B cell (primary cell): ENCODE data around the gene NECTIN4. TPM values are rescaled to one million over a fixed set of nuclear protein-coding genes. Genes with fewer than 3 reads are reported as not detected.

Experiments used
- ATAC-seq: fragments of 200-7000 bp; cut with Tn5 transposase; one replicate; pipeline ENCODE4 v1.10.0; 2021; ENCODE audit warnings: low read depth, mild to moderate bottlenecking, moderate number of reproducible peaks, moderate library complexity
- CTCF ChIA-PET: fragments of 350-600 bp; sonication (Branson Sonifier 250); formaldehyde crosslinking; loops from one replicate; lab custom pipeline; 2021; ENCODE audit warnings: antibody characterized with exemption, inconsistent platforms; lab: Charles Lee
- POLR2A ChIA-PET: fragments of 350-600 bp; sonication (Branson Sonifier 250); formaldehyde crosslinking; loops from one replicate; lab custom pipeline; 2021; ENCODE audit warnings: antibody characterized with exemption; lab: Charles Lee
- DNase-seq: peaks from one replicate; pipeline ENCODE4 v3.0.0; 2013
- H2AFZ ChIP-seq: 2 replicates; pipeline ENCODE4 v1.6.1; 2012; ENCODE audit warnings: mild to moderate bottlenecking, low read depth, low read length; ENCODE audit not compliant: insufficient read depth, poor library complexity, severe bottlenecking
- H3K27ac ChIP-seq, 2 donors: 1 replicate in 1 of 2; 2 replicates in 1 of 2; pipeline ENCODE4 v1.5.1; 2012 to 2013; ENCODE audit warnings: low read length in 2 of 2, mild to moderate bottlenecking in 2 of 2, moderate library complexity in 1 of 2
- H3K27me3 ChIP-seq, 4 experiments: fragments of 200-600 bp in 1 of 4; sonication (generic) in 1 of 4; replicated peaks in 1 of 4; 1 replicate in 2 of 4; 2 replicates in 2 of 4; pipeline versions ENCODE4 v1.6.1 to v1.7.0; 2013 to 2016; ENCODE audit warnings: low read length in 3 of 4, mild to moderate bottlenecking in 2 of 4, mixed read lengths in 1 of 4, moderate library complexity in 1 of 4; ENCODE audit not compliant: insufficient read depth in 4 of 4, control insufficient read depth in 3 of 4; ENCODE audit errors: control extremely low read depth in 1 of 4
- H3K36me3 ChIP-seq, 2 experiments: replicated peaks in 1 of 2; 1 replicate in 1 of 2; 2 replicates in 1 of 2; pipeline versions ENCODE4 v1.6.1 to v1.7.1; 2013; ENCODE audit warnings: low read length in 1 of 2; ENCODE audit not compliant: insufficient read depth in 2 of 2, control insufficient read depth in 1 of 2; ENCODE audit errors: control extremely low read depth in 1 of 2, extremely low read depth in 1 of 2
- H3K4me1 ChIP-seq, 2 donors: fragments of 200-600 bp in 1 of 2; sonication (generic) in 1 of 2; 1 replicate in 1 of 2; 2 replicates in 1 of 2; pipeline versions ENCODE4 v1.5.1 to v1.6.1; 2013 to 2017; ENCODE audit warnings: low read length in 2 of 2; ENCODE audit not compliant: control insufficient read depth in 2 of 2, insufficient read depth in 2 of 2
- H3K4me2 ChIP-seq: replicated peaks from 2 replicates; pipeline ENCODE3; 2012; ENCODE audit warnings: mild to moderate bottlenecking, low read depth, low read length; ENCODE audit not compliant: poor library complexity, severe bottlenecking
- H3K4me3 ChIP-seq, 5 experiments: fragments of 200-600 bp in 1 of 5; sonication (generic) in 1 of 5; 1 replicate in 3 of 5; 2 replicates in 2 of 5; pipeline versions ENCODE4 v1.5.1 to v1.7.0; 2011 to 2016; ENCODE audit warnings: low read length in 4 of 5, mild to moderate bottlenecking in 4 of 5, low read depth in 2 of 5, control low read depth in 1 of 5, moderate library complexity in 1 of 5; ENCODE audit not compliant: insufficient read depth in 1 of 5; ENCODE audit errors: control extremely low read depth in 1 of 5, extremely low read depth in 1 of 5
- H3K79me2 ChIP-seq: fragments of 200-600 bp; sonication (generic); one replicate; pipeline ENCODE4 v1.6.0; 2016; ENCODE audit warnings: low read length; ENCODE audit not compliant: control insufficient read depth, insufficient read depth
- H3K9ac ChIP-seq: fragments of 200-600 bp; sonication (generic); 2 replicates; pipeline ENCODE4 v1.6.1; 2017; ENCODE audit warnings: mild to moderate bottlenecking, low read length, moderate library complexity
- H3K9me3 ChIP-seq, 3 donors: one replicate each; pipeline versions ENCODE4 v1.6.1 to v1.7.1; 2013; ENCODE audit warnings: low read length in 2 of 3; ENCODE audit not compliant: control insufficient read depth in 2 of 3, insufficient read depth in 1 of 3; ENCODE audit errors: control extremely low read depth in 1 of 3
- H4K20me1 ChIP-seq: 2 replicates; pipeline ENCODE4 v1.6.0; 2012; ENCODE audit warnings: mild to moderate bottlenecking, low read length; ENCODE audit not compliant: insufficient read depth, control insufficient read depth, poor library complexity, severe bottlenecking
- H3K27ac Mint-ChIP-seq: one replicate; pipeline ENCODE4 v1.8.0; 2021; ENCODE audit warnings: mixed read lengths
- H3K27me3 Mint-ChIP-seq: one replicate; pipeline ENCODE4 v1.8.0; 2021; ENCODE audit warnings: mixed read lengths
- H3K4me1 Mint-ChIP-seq: one replicate; pipeline ENCODE4 v1.8.0; 2021; ENCODE audit warnings: mixed read lengths
- H3K4me3 Mint-ChIP-seq: one replicate; pipeline ENCODE4 v1.8.0; 2021; ENCODE audit warnings: mixed read lengths
- H3K9me3 Mint-ChIP-seq: one replicate; pipeline ENCODE4 v1.8.0; 2022; ENCODE audit warnings: mixed read lengths; ENCODE audit not compliant: insufficient read depth
- CTCF ChIP-seq: fragments of 200-600 bp; IDR thresholded peaks from one replicate; pipeline ENCODE4 v1.8.0; 2022; ENCODE audit warnings: antibody characterized with exemption, mild to moderate bottlenecking
- EZH2 ChIP-seq: IDR thresholded peaks from 2 replicates; pipeline ENCODE4 v1.6.1; 2012; ENCODE audit warnings: borderline replicate concordance, low read depth, mild to moderate bottlenecking, moderate library complexity, low read length; ENCODE audit not compliant: insufficient read depth, poor library complexity, severe bottlenecking
- WGBS: methylation state at CpG from one replicate; pipeline ENCODE4 v1.1.5; 2013; ENCODE audit warnings: missing lambda C conversion rate; ENCODE audit not compliant: insufficient coverage; 5-methylcytosine and 5-hydroxymethylcytosine counted together
- intact Hi-C: fragments of 100-400 bp; cut with micrococcal nuclease; formaldehyde crosslinking; loops from one replicate; pipeline ENCODE4 v1.10.0; 2022
- polyA plus RNA-seq: library from polyadenylated mRNA; depleted of rRNA; stranded (reverse); fragments of >200 nt; gene quantifications from 2 replicates; pipeline ENCODE4 v1.2.3, GENCODE V29; 2012
- total RNA-seq, 2 donors: library from RNA; stranded (reverse); fragments of 120-200 nt in 1 of 2; gene quantifications; 1 replicate in 1 of 2; 2 replicates in 1 of 2; pipeline versions ENCODE4 v1.2.3 to v1.2.4, GENCODE V29; 2013 to 2022

The NECTIN4 gene
- total and polyA plus RNA-seq, 2 donors (not counting 1 experiment from before 2014, with no cell fraction given): not detected

- ATAC-seq (no peak), DNase-seq (no peak)
- Mint-ChIP-seq H3K9me3 (no peaks in the 10 kb centered on the region), H3K27ac (peak overlapping the region; percentile 56), H3K4me3 (no peak overlapping the region), H3K4me1 (peaks cover 26% of the 10 kb centered on the region), H3K27me3 (no peaks in the 10 kb centered on the region)
- no peak overlapping the region for H3K4me3 ChIP-seq
- H3K4me2 ChIP-seq: no peak overlapping the region
- WGBS: no CpG with 5 or more reads among the region's 3 CpGs
- H3K9ac ChIP-seq: no peak overlapping the region
- H3K36me3 ChIP-seq: peaks cover 3 to 91% of the 10 kb centered on the region in 2 experiments
- H3K27ac ChIP-seq: no peak overlapping the region
- H3K9me3 ChIP-seq: no peaks in the 10 kb centered on the region
- H3K4me1 ChIP-seq: peaks cover 4 to 15% of the 10 kb centered on the region in 2 donors
- H3K79me2 ChIP-seq: peaks cover 63% of the 10 kb centered on the region
- no peak overlapping the region for H2AFZ ChIP-seq
- CTCF ChIA-PET: interaction anchor here (1.3 kb wide), 1 partner anchor 18 kb away, joined by 3 read pairs; no protein-coding TSS in a partner anchor
- no peak for TF ChIP-seq CTCF
- no peak for TF ChIP-seq EZH2
- POLR2A ChIA-PET: interaction anchor here (0.6 to 1.0 kb wide), 2 partner anchors 13 to 23 kb away, joined by 4 to 7 read pairs; no protein-coding TSS in a partner anchor
- no peaks in the 10 kb centered on the region for H3K27me3 ChIP-seq
- intact Hi-C loops: no loop called here
- H4K20me1 ChIP-seq: peaks cover 48% of the 10 kb centered on the region
Observed at GRCh38 chr1:161052899-161053298, 36.5 kb downstream of the NECTIN4 start.

GRCh38 chr1:161051219-161051618, 38.1 kb downstream of the NECTIN4 start:
- TF ChIP-seq CTCF (no peak), EZH2 (no peak)
- peaks cover 46% of the 10 kb centered on the region for H3K79me2 ChIP-seq
- no peak overlapping the region for H2AFZ ChIP-seq
- no peaks in the 10 kb centered on the region for H3K9me3 ChIP-seq
- peaks cover 31% of the 10 kb centered on the region for H3K4me1 Mint-ChIP-seq
- 100% methylated on average over 10 of the region's 10 CpGs for WGBS
- H3K4me3 ChIP-seq: no peak overlapping the region
- no peaks in the 10 kb centered on the region for H3K9me3 Mint-ChIP-seq
- no peaks in the 10 kb centered on the region for H3K27me3 ChIP-seq
- H4K20me1 ChIP-seq: peaks cover 37% of the 10 kb centered on the region
- CTCF ChIA-PET: interaction anchor here (0.6 to 1.3 kb wide), 5 partner anchors 17 to 78 kb away, joined by 3 to 4 read pairs (median 3); partner anchors contain the start of genes ARHGAP30 and KLHDC9
- peaks cover 3 to 82% of the 10 kb centered on the region in 2 experiments for H3K36me3 ChIP-seq
- no peak overlapping the region for H3K27ac Mint-ChIP-seq
- H3K4me1 ChIP-seq: peaks cover 21 to 31% of the 10 kb centered on the region in 2 donors
- POLR2A ChIA-PET: interaction anchor here (2.0 kb wide), 1 partner anchor 18 kb away, joined by 5 read pairs; no protein-coding TSS in a partner anchor
- no peak overlapping the region for H3K9ac ChIP-seq
- H3K4me3 Mint-ChIP-seq: no peak overlapping the region
- no peaks in the 10 kb centered on the region for H3K27me3 Mint-ChIP-seq
- H3K27ac ChIP-seq: peak overlapping the region in 1 of 2 donors; percentile 30
- intact Hi-C loops: no loop called here
- DNase-seq (no peak), ATAC-seq (no peak)
- H3K4me2 ChIP-seq: no peak overlapping the region
